Measurements from ENCODE around the gene HAPLN2. TPM values are rescaled to one million over a fixed set of nuclear protein-coding genes. Genes with fewer than 3 reads are reported as not detected.

Gene HAPLN2
- polyA plus RNA-seq, 1 donor = 0.43 TPM

- DNase-seq = no peak
These were observed 27.6 kb downstream of the HAPLN2 start for GRCh38 chr1:156646738-156647211.

- DNase-seq = no peak
These were observed 28.1 kb downstream of the HAPLN2 start for GRCh38 chr1:156647351-156647750.

GRCh38 chr1:156648496-156648895 is 29.3 kb downstream of the HAPLN2 start:
- DNase-seq = no peak

GRCh38 chr1:156648951-156649350 is 29.7 kb downstream of the HAPLN2 start:
- no peak for DNase-seq

GRCh38 chr1:156652131-156652991 is 33.1 kb downstream of the HAPLN2 start:
- no peak for DNase-seq

GRCh38 chr1:156652992-156653355 is 33.8 kb downstream of the HAPLN2 start:
- no peak for DNase-seq

- DNase-seq = no peak
These were observed 35.5 kb downstream of the HAPLN2 start for GRCh38 chr1:156654700-156655099.

GRCh38 chr1:156655151-156655903 is 36.1 kb downstream of the HAPLN2 start:
- no peak for DNase-seq

GRCh38 chr1:156655904-156656516 is 36.8 kb downstream of the HAPLN2 start:
- DNase-seq = no peak

GRCh38 chr1:156656806-156657740 is 37.9 kb downstream of the HAPLN2 start:
- DNase-seq = peak; percentile 78

GRCh38 chr1:156657741-156658319 is 38.6 kb downstream of the HAPLN2 start:
- DNase-seq = no peak

- no peak for DNase-seq
These were observed 39.3 kb downstream of the HAPLN2 start for GRCh38 chr1:156658496-156658895.

- no peak for DNase-seq
These were observed 39.8 kb downstream of the HAPLN2 start for GRCh38 chr1:156658945-156659574.

GRCh38 chr1:156659661-156659987 is 40.4 kb downstream of the HAPLN2 start:
- DNase-seq = no peak

- DNase-seq = peak; percentile 98
These were observed 41.0 kb downstream of the HAPLN2 start for GRCh38 chr1:156659988-156660751.

- no peak for DNase-seq
These were observed 41.5 kb downstream of the HAPLN2 start for GRCh38 chr1:156660752-156661112.

GRCh38 chr1:156662005-156662799 is 43.0 kb downstream of the HAPLN2 start:
- DNase-seq = no peak

- DNase-seq = no peak
These were observed 43.5 kb downstream of the HAPLN2 start for GRCh38 chr1:156662800-156663055.

- peak; percentile 78 for DNase-seq
These were observed 44.0 kb downstream of the HAPLN2 start for GRCh38 chr1:156663178-156663577.
